Measurements from ENCODE around the gene MAGI1.

GRCh38 chr3:65351753-65352152, 687.0 kb downstream of the MAGI1 start:
- TF ChIP-seq CTCF (conservative IDR thresholded peaks at IDR 0.05) (no peak), ZFX (IDR thresholded peaks at IDR 0.05) (no peak)

Data from C4-2B (cell line).